Thoracic aorta endothelial cell (primary cell): ENCODE data around the gene PTCD2. TPM values are rescaled to one million over a fixed set of nuclear protein-coding genes. Genes with fewer than 3 reads are reported as not detected.

Experiments
- small RNA-seq: library from RNA; depleted of rRNA; stranded (forward); fragments of <200 nt; gene quantifications from one replicate; pipeline ENCODE3, GENCODE V24; 2012
- total RNA-seq: library from RNA; depleted of rRNA; stranded (reverse); fragments of >200 nt; gene quantifications from 2 replicates; pipeline ENCODE4 v1.2.3, GENCODE V29; 2012

Gene PTCD2, protein sequence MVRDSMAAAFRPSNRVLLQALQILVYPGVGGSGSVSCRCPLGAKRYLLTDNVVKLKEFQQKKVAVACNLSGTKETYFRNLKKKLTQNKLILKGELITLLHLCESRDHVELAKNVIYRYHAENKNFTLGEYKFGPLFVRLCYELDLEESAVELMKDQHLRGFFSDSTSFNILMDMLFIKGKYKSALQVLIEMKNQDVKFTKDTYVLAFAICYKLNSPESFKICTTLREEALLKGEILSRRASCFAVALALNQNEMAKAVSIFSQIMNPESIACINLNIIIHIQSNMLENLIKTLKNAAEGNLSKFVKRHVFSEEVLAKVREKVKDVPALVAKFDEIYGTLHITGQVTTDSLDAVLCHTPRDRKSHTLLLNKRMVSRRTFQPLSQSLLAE
- total RNA-seq, result 12.5 and 12.8 TPM in 2 replicates

DNA sequence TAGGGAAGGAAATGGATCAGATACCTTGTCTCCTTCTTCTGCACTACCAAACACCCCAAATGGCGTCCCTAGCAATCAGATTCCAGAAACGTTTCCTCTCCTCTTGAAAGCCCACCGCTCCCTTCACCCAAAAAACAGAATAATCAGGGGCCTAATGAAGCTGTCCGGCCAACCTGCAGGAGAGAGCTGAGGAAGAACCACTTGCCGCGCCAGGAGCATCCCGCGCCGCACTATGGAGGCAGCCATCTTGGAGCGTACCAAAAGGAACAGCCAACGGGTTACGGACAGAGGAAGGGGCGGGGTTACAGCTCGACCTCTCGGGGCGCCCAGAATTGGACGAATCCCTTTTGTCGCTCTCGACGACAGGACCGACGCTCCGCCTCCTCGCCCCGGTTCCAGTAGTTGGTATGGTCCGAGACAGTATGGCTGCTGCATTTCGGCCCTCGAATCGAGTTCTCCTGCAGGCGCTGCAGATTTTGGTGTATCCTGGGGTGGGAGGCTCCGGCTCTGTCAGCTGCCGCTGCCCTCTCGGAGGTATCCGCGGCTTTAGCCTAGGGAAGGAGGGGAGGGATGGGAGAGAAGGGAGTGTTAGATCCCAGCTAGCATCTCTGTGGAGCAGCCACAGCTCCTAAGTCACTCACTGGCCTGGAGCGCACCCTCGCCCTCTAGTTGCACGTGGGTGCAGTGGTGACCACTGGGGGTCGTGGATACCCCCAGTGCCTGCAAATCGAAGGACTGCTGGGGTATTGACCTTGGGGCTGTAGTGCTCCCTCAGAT is at the start of gene PTCD2, which contains the start of gene MRPS27:
TSS of gene PTCD2 (plus strand) at position 398 of the 777 bp plus-strand sequence. CDS start at position 408, 10 bp downstream.
TSS of gene MRPS27 (minus strand) at position 265 of the 777 bp plus-strand sequence. CDS start at position 246, 19 bp downstream.

Small RNAs within 50 kb of the gene (small RNA-seq; reads per million reads assigned to genes)
- not detected for gene RN7SL153P

Other genes with a start within 250 kb of the PTCD2 start
- 296 and 318 TPM in 2 replicates for gene MAP1B, start 212.9 kb upstream of the PTCD2 start, total RNA-seq
- gene MRPS27, start 133 bp upstream of the PTCD2 start, total RNA-seq, result 112 and 129 TPM in 2 replicates
- gene ZNF366, start 187.0 kb downstream of the PTCD2 start, total RNA-seq, result 0.53 and 2.0 TPM in 2 replicates